H1 (cell line): ENCODE data around the gene ZNF532. TPM values are rescaled to one million over a fixed set of nuclear protein-coding genes. Genes with fewer than 3 reads are reported as not detected.

ENCODE experiments used
- CTCF ChIA-PET: fragments of 300-600 bp; sonication (Branson Sonifier 250); formaldehyde crosslinking; loops from one replicate; lab custom pipeline; 2021; ENCODE audit not compliant: partially characterized antibody; lab: Charles Lee
- POLR2A ChIA-PET: fragments of 300-600 bp; sonication (Branson Sonifier 250); formaldehyde crosslinking; loops from one replicate; lab custom pipeline; 2021; ENCODE audit warnings: inconsistent platforms; ENCODE audit not compliant: partially characterized antibody; lab: Charles Lee
- DNase-seq, 2 experiments: peaks; one replicate each; pipeline versions ENCODE4 v3.0.0 to v3.0.0-alpha.2; 2010 to 2022; ENCODE audit warnings: low spot score in 2 of 2, low read depth in 1 of 2, mixed read lengths in 1 of 2
- FAIRE-seq: peaks from 2 replicates; lab custom pipeline; 2011; peaks lifted over from hg19 to GRCh38; lab: Jason Lieb, UNC
- H2AFZ ChIP-seq: 2 replicates; pipeline ENCODE4 v1.8.1; 2012; ENCODE audit warnings: low read length, inconsistent platforms
- H2AK5ac ChIP-seq: 2 replicates; pipeline ENCODE4 v1.6.1; 2013; ENCODE audit warnings: low read depth, low read length
- H2BK120ac ChIP-seq: replicated peaks from 2 replicates; pipeline ENCODE3; 2013; ENCODE audit warnings: low read depth, low read length, inconsistent platforms
- H2BK12ac ChIP-seq: 2 replicates; pipeline ENCODE4 v1.6.1; 2013; ENCODE audit warnings: low read depth, low read length
- H2BK15ac ChIP-seq: 2 replicates; pipeline ENCODE4 v1.6.1; 2013; ENCODE audit warnings: low read length
- H2BK20ac ChIP-seq: 2 replicates; pipeline ENCODE4 v1.6.1; 2013; ENCODE audit warnings: low read length
- H2BK5ac ChIP-seq: 2 replicates; pipeline ENCODE4 v1.6.1; 2013; ENCODE audit warnings: low read depth, low read length
- H3K14ac ChIP-seq: 2 replicates; pipeline ENCODE4 v1.6.1; 2013; ENCODE audit warnings: inconsistent platforms; ENCODE audit not compliant: insufficient read length
- H3K18ac ChIP-seq: 2 replicates; pipeline ENCODE4 v1.6.1; 2013; ENCODE audit warnings: low read length; ENCODE audit errors: extremely low read depth
- H3K23ac ChIP-seq: 2 replicates; pipeline ENCODE4 v1.6.1; 2013; ENCODE audit warnings: inconsistent platforms; ENCODE audit not compliant: insufficient read length
- H3K23me2 ChIP-seq: 2 replicates; pipeline ENCODE4 v1.6.1; 2013; ENCODE audit warnings: low read depth, low read length
- H3K27ac ChIP-seq: 2 replicates; pipeline ENCODE4 v1.6.1; 2011; ENCODE audit warnings: low read depth, low read length, inconsistent platforms
- H3K27me3 ChIP-seq, 4 experiments: replicated peaks in 1 of 4; 1 replicate in 1 of 4; 2 replicates in 3 of 4; pipeline versions ENCODE4 v1.6.1 to v1.8.1; 2011 to 2013; ENCODE audit warnings: low read length in 3 of 4, mild to moderate bottlenecking in 3 of 4, inconsistent platforms in 2 of 4, mixed read lengths in 2 of 4, moderate library complexity in 1 of 4; ENCODE audit not compliant: control insufficient read depth in 3 of 4, insufficient read depth in 3 of 4; ENCODE audit errors: extremely low read depth in 1 of 4
- H3K36me3 ChIP-seq, 4 experiments: 2 replicates each; pipeline versions ENCODE4 v1.6.1 to v1.8.1; 2011 to 2013; ENCODE audit warnings: mild to moderate bottlenecking in 4 of 4, low read length in 3 of 4, moderate library complexity in 2 of 4, control low read depth in 1 of 4, inconsistent platforms in 1 of 4; ENCODE audit not compliant: insufficient read depth in 4 of 4, control insufficient read depth in 2 of 4
- H3K4ac ChIP-seq: replicated peaks from 2 replicates; pipeline ENCODE3; 2013; ENCODE audit warnings: low read length, low read depth, mixed read lengths, inconsistent platforms; ENCODE audit not compliant: insufficient read length
- H3K4me1 ChIP-seq, 4 experiments: replicated peaks in 1 of 4; 1 replicate in 1 of 4; 2 replicates in 3 of 4; pipeline versions ENCODE4 v1.6.1 to v1.8.1; 2011 to 2013; ENCODE audit warnings: low read length in 3 of 4, inconsistent platforms in 2 of 4, mixed read lengths in 1 of 4; ENCODE audit not compliant: insufficient read depth in 4 of 4, control insufficient read depth in 3 of 4
- H3K4me2 ChIP-seq, 2 experiments: 2 replicates each; pipeline versions ENCODE4 v1.6.1 to v1.8.1; 2011 to 2013; ENCODE audit warnings: low read depth in 2 of 2, low read length in 2 of 2, control low read depth in 1 of 2, inconsistent platforms in 1 of 2, mild to moderate bottlenecking in 1 of 2; ENCODE audit not compliant: insufficient read depth in 1 of 2
- H3K4me3 ChIP-seq, 4 experiments: fragments of 200-600, 300-600 bp in 1 of 4; sonication (generic), shearing (Covaris generic), sonication (Bioruptor Twin) in 1 of 4; 2 replicates each; pipeline versions ENCODE4 v1.5.1 to v1.8.1; 2011 to 2016; ENCODE audit warnings: low read length in 4 of 4, low read depth in 3 of 4, control low read depth in 2 of 4, inconsistent platforms in 2 of 4, mild to moderate bottlenecking in 2 of 4, mixed read lengths in 1 of 4, moderate library complexity in 1 of 4; ENCODE audit not compliant: insufficient read depth in 2 of 4; ENCODE audit errors: extremely low read depth in 1 of 4
- H3K56ac ChIP-seq: replicated peaks from 2 replicates; pipeline ENCODE3; 2013; ENCODE audit warnings: low read depth, mild to moderate bottlenecking, mixed read lengths, low read length, inconsistent platforms; ENCODE audit not compliant: insufficient read length
- H3K79me1 ChIP-seq: 2 replicates; pipeline ENCODE4 v1.6.1; 2013; ENCODE audit warnings: low read depth, low read length, control low read depth
- H3K79me2 ChIP-seq, 2 experiments: 2 replicates each; pipeline versions ENCODE4 v1.6.1 to v1.8.1; 2012 to 2013; ENCODE audit warnings: low read length in 2 of 2, mild to moderate bottlenecking in 2 of 2, inconsistent platforms in 1 of 2; ENCODE audit not compliant: insufficient read depth in 2 of 2, control insufficient read depth in 1 of 2
- H3K9ac ChIP-seq, 4 experiments: replicated peaks in 1 of 4; 1 replicate in 1 of 4; 2 replicates in 3 of 4; pipeline versions ENCODE4 v1.6.1 to v1.8.1; 2011 to 2013; ENCODE audit warnings: low read depth in 3 of 4, low read length in 3 of 4, control low read depth in 2 of 4, mild to moderate bottlenecking in 2 of 4, moderate library complexity in 2 of 4, inconsistent platforms in 1 of 4; ENCODE audit errors: extremely low read depth in 1 of 4
- H3K9me3 ChIP-seq, 2 experiments: 2 replicates each; pipeline versions ENCODE4 v1.6.1 to v1.8.1; 2012 to 2013; ENCODE audit warnings: mild to moderate bottlenecking in 2 of 2, moderate library complexity in 2 of 2, control low read depth in 1 of 2, inconsistent platforms in 1 of 2, low read depth in 1 of 2, low read length in 1 of 2, mixed read lengths in 1 of 2; ENCODE audit not compliant: insufficient read depth in 2 of 2
- H4K20me1 ChIP-seq, 2 experiments: replicated peaks in 1 of 2; 2 replicates each; pipeline versions ENCODE3 to v1.8.1; 2011 to 2013; ENCODE audit warnings: inconsistent platforms in 2 of 2, low read length in 2 of 2, mild to moderate bottlenecking in 1 of 2; ENCODE audit not compliant: insufficient read depth in 2 of 2, control insufficient read depth in 1 of 2
- H4K5ac ChIP-seq: 2 replicates; pipeline ENCODE4 v1.6.1; 2013; ENCODE audit warnings: low read length, low read depth, mixed read lengths, inconsistent platforms; ENCODE audit not compliant: insufficient read length
- H4K8ac ChIP-seq: 2 replicates; pipeline ENCODE4 v1.8.0; 2013; ENCODE audit warnings: mild to moderate bottlenecking, moderate library complexity, low read length, inconsistent platforms; ENCODE audit not compliant: insufficient read depth; ENCODE audit errors: extremely low read depth
- H4K91ac ChIP-seq: replicated peaks from 2 replicates; pipeline ENCODE3; 2013; ENCODE audit warnings: low read length, mixed read lengths, inconsistent platforms; ENCODE audit not compliant: insufficient read length
- E2F6 ChIP-seq: IDR thresholded peaks from 2 replicates; pipeline ENCODE4 v1.6.1; 2012; ENCODE audit warnings: inconsistent platforms
- HDAC2 ChIP-seq, 2 experiments: fragments of 300-600 bp in 1 of 2; sonication (generic) in 1 of 2; IDR thresholded peaks; 2 replicates each; pipeline ENCODE4 v1.6.1; 2011 to 2012; ENCODE audit warnings: low read depth in 2 of 2, low read length in 2 of 2, mild to moderate bottlenecking in 2 of 2, moderate library complexity in 2 of 2, borderline replicate concordance in 1 of 2, inconsistent platforms in 1 of 2
- WGBS, 2 experiments: shearing (Covaris generic) in 1 of 2; methylation state at CpG; one replicate each; pipeline versions ENCODE4 v1.1.6 to v1.1.7; 2013 to 2015; ENCODE audit warnings: low lambda C conversion rate in 2 of 2, mixed read lengths in 2 of 2, inconsistent platforms in 1 of 2, low coverage in 1 of 2, missing lambda C conversion rate in 1 of 2; ENCODE audit not compliant: insufficient replicate concordance in 2 of 2, insufficient coverage in 1 of 2, insufficient read length in 1 of 2; ENCODE audit errors: extremely low coverage in 1 of 2, missing lambda C conversion rate in 1 of 2; 5-methylcytosine and 5-hydroxymethylcytosine counted together
- polyA plus RNA-seq, 7 experiments: library from polyadenylated mRNA; depleted of rRNA in 3 of 7; stranded (reverse) in 5 of 7; unstranded in 2 of 7; fragments of >200 nt in 5 of 7; fragments of 200-250 nt in 2 of 7; gene quantifications; 1 replicate in 5 of 7; 2 replicates in 1 of 7; 4 replicates in 1 of 7; pipeline versions ENCODE4 v1.2.1 to v1.2.3, GENCODE V29; 2011 to 2013; ENCODE audit warnings: missing spikeins in 2 of 7, mixed read lengths in 2 of 7
- total RNA-seq: library from RNA; stranded (reverse); fragmentation: NEBNext Ultra II Directional; extraction: Animal tissue kit (Norgen Biotek cat#: 25700); gene quantifications from 2 replicates; pipeline ENCODE4 v1.2.1, GENCODE V29; 2021

The ZNF532 gene
- total and polyA plus RNA-seq, 2 of the 8 experiments (the other 6 are each of a cell fraction or from before 2014, with no cell fraction given), result 143 to 240 TPM

- no peaks in the 10 kb centered on the region for H3K23me2 ChIP-seq
- 0 out of 8 replicates have a peak, but pooled peaks cover 0 to 4% (median 0%) of the 10 kb centered on the region in 4 experiments for H3K36me3 ChIP-seq
- no peaks in the 10 kb centered on the region for H3K79me1 ChIP-seq
- H4K20me1 ChIP-seq, result no peaks in the 10 kb centered on the region
- H3K9ac ChIP-seq, result no peak overlapping the region
- no peak overlapping the region for H3K4ac ChIP-seq
- ChIA-PET CTCF (interaction anchor here (1.0 kb wide), 1 partner anchor 46 kb away, joined by 4 read pairs; no protein-coding TSS in a partner anchor), POLR2A (no interaction called here)
- no peaks in the 10 kb centered on the region for H3K27me3 ChIP-seq
- H4K5ac ChIP-seq, result no peak overlapping the region
- H3K79me2 ChIP-seq, result no peaks in the 10 kb centered on the region
- no peak overlapping the region for H3K56ac ChIP-seq
- H2AK5ac ChIP-seq, result no peak overlapping the region
- H2AFZ ChIP-seq, result no peak overlapping the region
- peaks cover 0 to 9% of the 10 kb centered on the region in 2 experiments; a peak in 3 of 4 replicates for H3K9me3 ChIP-seq
- no peak overlapping the region for H2BK5ac ChIP-seq
- TF ChIP-seq HDAC2 (IDR thresholded peaks at IDR 0.05; ENCODE audit: borderline replicate concordance in 1 of 2, low read depth in 2 of 2, low read length in 2 of 2) (no peak), E2F6 (peak; percentile 53)
- no peak overlapping the region for H3K4me2 ChIP-seq
- WGBS, 2 experiments, result 96% methylated on average over 24 of the region's 24 CpGs; no CpG with 5 or more reads in 1 of the 2 experiments
- FAIRE-seq (no peak), DNase-seq (no peak)
- no peak overlapping the region for H2BK12ac ChIP-seq
- no peak overlapping the region for H2BK120ac ChIP-seq
- no peak overlapping the region for H4K8ac ChIP-seq
- H3K27ac ChIP-seq, result no peak overlapping the region
- no peak overlapping the region for H4K91ac ChIP-seq
- H3K14ac ChIP-seq, result no peak overlapping the region
- H2BK20ac ChIP-seq, result no peak overlapping the region; the same call in 1 of the 2 replicates
- no peak overlapping the region for H2BK15ac ChIP-seq
- peaks cover 2 to 4% (median 3%) of the 10 kb centered on the region in 4 experiments; a peak in 4 of 7 replicates for H3K4me1 ChIP-seq
- H3K4me3 ChIP-seq, result no peak overlapping the region
- no peak overlapping the region for H3K23ac ChIP-seq
- no peak overlapping the region for H3K18ac ChIP-seq
These were observed 36.8 kb upstream of the ZNF532 start for GRCh38 chr18:58827886-58828285.
